ENCODE measurements around the gene CSNK1E.

The CSNK1E gene

GRCh38 chr22:38318792-38319773 is 1.9 kb upstream of the CSNK1E start:
- TF ChIP-seq, protein P1, sequence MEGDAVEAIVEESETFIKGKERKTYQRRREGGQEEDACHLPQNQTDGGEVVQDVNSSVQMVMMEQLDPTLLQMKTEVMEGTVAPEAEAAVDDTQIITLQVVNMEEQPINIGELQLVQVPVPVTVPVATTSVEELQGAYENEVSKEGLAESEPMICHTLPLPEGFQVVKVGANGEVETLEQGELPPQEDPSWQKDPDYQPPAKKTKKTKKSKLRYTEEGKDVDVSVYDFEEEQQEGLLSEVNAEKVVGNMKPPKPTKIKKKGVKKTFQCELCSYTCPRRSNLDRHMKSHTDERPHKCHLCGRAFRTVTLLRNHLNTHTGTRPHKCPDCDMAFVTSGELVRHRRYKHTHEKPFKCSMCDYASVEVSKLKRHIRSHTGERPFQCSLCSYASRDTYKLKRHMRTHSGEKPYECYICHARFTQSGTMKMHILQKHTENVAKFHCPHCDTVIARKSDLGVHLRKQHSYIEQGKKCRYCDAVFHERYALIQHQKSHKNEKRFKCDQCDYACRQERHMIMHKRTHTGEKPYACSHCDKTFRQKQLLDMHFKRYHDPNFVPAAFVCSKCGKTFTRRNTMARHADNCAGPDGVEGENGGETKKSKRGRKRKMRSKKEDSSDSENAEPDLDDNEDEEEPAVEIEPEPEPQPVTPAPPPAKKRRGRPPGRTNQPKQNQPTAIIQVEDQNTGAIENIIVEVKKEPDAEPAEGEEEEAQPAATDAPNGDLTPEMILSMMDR (IDR thresholded peaks at IDR 0.05; ENCODE audit: extremely low read depth, missing control alignments) = no peak
- DNase-seq (ENCODE audit: low spot score) = no peak

DNA sequence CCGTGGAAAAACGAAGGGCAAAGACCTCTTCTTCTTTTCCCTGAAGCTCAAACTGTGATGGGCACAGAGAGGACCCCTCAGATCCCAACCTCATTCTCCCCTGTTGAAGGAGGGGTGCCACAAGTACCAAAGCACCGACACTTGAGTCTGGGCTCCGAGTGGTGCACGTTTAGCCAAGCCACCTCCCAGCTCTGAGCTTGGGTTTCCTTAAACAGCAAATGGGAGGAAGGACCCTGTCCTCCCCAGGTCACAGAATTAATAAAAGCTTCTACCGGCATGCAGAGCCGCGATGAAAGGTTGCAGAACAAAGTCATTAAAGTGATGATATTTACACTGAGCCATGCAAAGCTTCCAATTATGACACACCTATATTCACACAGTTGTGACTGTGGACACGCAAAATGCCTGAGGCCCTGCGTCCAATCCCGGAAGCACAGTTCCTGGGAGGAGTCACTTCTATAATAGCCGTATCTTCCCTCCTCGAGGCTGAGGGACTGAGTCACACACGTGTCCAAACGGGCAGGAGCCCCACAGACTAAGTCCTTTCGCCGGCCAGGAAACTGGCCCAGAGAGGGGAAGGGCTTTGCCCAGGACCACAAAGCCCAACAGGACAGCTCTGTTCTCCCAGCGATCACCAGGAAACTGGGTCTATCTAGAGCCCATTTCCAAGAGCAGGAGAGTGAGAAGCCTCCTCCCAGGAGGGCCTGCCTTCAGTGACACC is 922 bp upstream of the CSNK1E start:
- TF ChIP-seq, protein P1 (IDR thresholded peaks at IDR 0.05; ENCODE audit: extremely low read depth, missing control alignments) = no peak
- DNase-seq (ENCODE audit: low spot score) = no peak

- TF ChIP-seq, protein P1 (IDR thresholded peaks at IDR 0.05; ENCODE audit: extremely low read depth, missing control alignments) = no peak
- peak; percentile 83 for DNase-seq (ENCODE audit: low spot score)
These were observed 690 bp downstream of the CSNK1E start for GRCh38 chr22:38316364-38317121.

DNA sequence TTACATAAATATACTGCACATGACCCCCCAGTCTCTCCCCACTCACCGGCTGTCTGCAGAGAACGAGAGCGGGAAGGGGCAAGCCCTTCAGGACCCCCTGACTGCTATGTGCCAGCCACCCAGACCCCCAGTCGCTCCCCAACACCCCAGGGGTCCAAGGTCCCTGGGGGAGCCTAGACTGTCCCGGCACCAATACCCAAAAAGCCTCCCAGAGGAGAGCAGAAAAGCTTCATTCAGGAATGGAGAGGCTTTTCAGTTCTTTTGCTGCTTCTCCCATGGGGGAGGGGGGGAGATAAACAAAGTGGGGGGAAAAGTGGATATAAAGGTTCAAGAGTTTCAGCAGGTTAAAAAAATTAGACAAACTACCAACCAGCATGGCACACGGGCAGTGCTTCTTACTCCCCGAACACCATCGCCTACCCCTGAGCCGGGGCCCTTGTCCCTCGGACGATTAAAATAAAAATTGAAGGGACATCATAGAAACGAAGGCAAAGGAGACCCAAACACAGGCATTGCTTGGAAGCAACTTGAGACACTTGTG is 1.3 kb downstream of the CSNK1E start:
- peak; percentile 58 for DNase-seq (ENCODE audit: low spot score)
- TF ChIP-seq, protein P1 (IDR thresholded peaks at IDR 0.05; ENCODE audit: extremely low read depth, missing control alignments) = no peak

- TF ChIP-seq, protein P1 (IDR thresholded peaks at IDR 0.05; ENCODE audit: extremely low read depth, missing control alignments) = no peak
- no peak for DNase-seq (ENCODE audit: low spot score)
These were observed 2.1 kb downstream of the CSNK1E start for GRCh38 chr22:38314933-38315822.

All from GM20000 (cell line).